ENCODE measurements around the gene DPH7.

- no peak for TF ChIP-seq CTCF (conservative IDR thresholded peaks at IDR 0.05; ENCODE audit: low read length)
- TF ChIP-seq EZH2phosphoT487 (IDR thresholded peaks at IDR 0.05; ENCODE audit: borderline replicate concordance): no peak
These were observed 41.9 kb upstream of the DPH7 start for GRCh38 chr9:137620581-137620980.
